Fibroblast of lung (primary cell): ENCODE data around the gene TPX2. TPM values are rescaled to one million over a fixed set of nuclear protein-coding genes. Genes with fewer than 3 reads are reported as not detected.

Experiments
- DNase-seq, 2 donors: peaks; one replicate each; pipeline versions ENCODE4 v3.0.0 to v3.0.0-alpha.2; 2010; ENCODE audit warnings: low read depth in 2 of 2
- H2AFZ ChIP-seq: 2 replicates; pipeline ENCODE4 v1.5.1; 2012; ENCODE audit warnings: low read length, control low read depth, inconsistent platforms
- H3K27ac ChIP-seq: 2 replicates; pipeline ENCODE4 v1.5.1; 2011; ENCODE audit warnings: low read length, control low read depth; ENCODE audit not compliant: insufficient read depth
- H3K27me3 ChIP-seq: 2 replicates; pipeline ENCODE4 v1.5.1; 2011; ENCODE audit warnings: mild to moderate bottlenecking, low read length; ENCODE audit not compliant: control insufficient read depth, insufficient read depth
- H3K36me3 ChIP-seq: 2 replicates; pipeline ENCODE4 v1.5.1; 2011; ENCODE audit warnings: low read length; ENCODE audit not compliant: control insufficient read depth, insufficient read depth
- H3K4me1 ChIP-seq: 2 replicates; pipeline ENCODE4 v1.5.1; 2011; ENCODE audit warnings: low read length; ENCODE audit not compliant: control insufficient read depth, insufficient read depth; ENCODE audit errors: extremely low read depth
- H3K4me2 ChIP-seq: 2 replicates; pipeline ENCODE4 v1.5.1; 2011; ENCODE audit warnings: low read length, control low read depth; ENCODE audit not compliant: insufficient read depth; ENCODE audit errors: extremely low read depth
- H3K4me3 ChIP-seq, 4 experiments: fragments of 200-600 bp in 1 of 4; sonication (generic) in 1 of 4; replicated peaks in 1 of 4; 2 replicates each; pipeline ENCODE4 v1.5.1; 2011 to 2016; ENCODE audit warnings: low read length in 4 of 4, low read depth in 3 of 4, mild to moderate bottlenecking in 3 of 4, control low read depth in 2 of 4, inconsistent platforms in 1 of 4, mixed read lengths in 1 of 4; ENCODE audit not compliant: insufficient read depth in 1 of 4; ENCODE audit errors: control extremely low read depth in 1 of 4
- H3K79me2 ChIP-seq: 2 replicates; pipeline ENCODE4 v1.5.1; 2012; ENCODE audit warnings: mild to moderate bottlenecking, low read length, inconsistent platforms; ENCODE audit not compliant: control insufficient read depth, insufficient read depth
- H3K9ac ChIP-seq: 2 replicates; pipeline ENCODE4 v1.5.1; 2011; ENCODE audit warnings: mild to moderate bottlenecking, low read length, control low read depth; ENCODE audit not compliant: insufficient read depth
- H3K9me3 ChIP-seq: 2 replicates; pipeline ENCODE4 v1.5.1; 2012; ENCODE audit warnings: low read depth, low read length; ENCODE audit not compliant: control insufficient read depth, insufficient read depth
- H4K20me1 ChIP-seq: 2 replicates; pipeline ENCODE4 v1.5.1; 2011; ENCODE audit warnings: low read length; ENCODE audit not compliant: control insufficient read depth, insufficient read depth; ENCODE audit errors: extremely low read depth
- EZH2 ChIP-seq: IDR thresholded peaks from 2 replicates; pipeline ENCODE4 v1.5.1; 2012; ENCODE audit warnings: low read length, control low read depth, mild to moderate bottlenecking; ENCODE audit errors: missing control alignments
- polyA plus RNA-seq, 2 donors: library from polyadenylated mRNA; depleted of rRNA in 1 of 2; stranded (reverse) in 1 of 2; unstranded in 1 of 2; fragments of >200 nt; gene quantifications; 2 replicates each; pipeline ENCODE4 v1.2.1, GENCODE V29; 2011 to 2012; ENCODE audit warnings: missing spikeins in 1 of 2
- total RNA-seq: library from RNA; depleted of rRNA; stranded (reverse); fragments of >200 nt; gene quantifications from 2 replicates; pipeline ENCODE4 v1.2.1, GENCODE V29; 2014
- TF ChIP-seq, protein P1 (sequence below), 2 donors: IDR thresholded peaks in 1 of 2; conservative IDR thresholded peaks in 1 of 2; 1 replicate in 1 of 2; 2 replicates in 1 of 2; pipeline ENCODE4 v1.5.1; 2011 to 2012; ENCODE audit warnings: low read length in 2 of 2, control low read depth in 1 of 2, inconsistent platforms in 1 of 2, low read depth in 1 of 2, mild to moderate bottlenecking in 1 of 2

The TPX2 gene
- total and polyA plus RNA-seq, 2 donors (not counting 1 experiment from before 2014, with no cell fraction given) = 19.9 to 21.0 TPM

- peak; percentile 79 to 96 for DNase-seq
- Histone ChIP-seq H3K9ac (peak overlapping the region; percentile 56), H2AFZ (no peak overlapping the region)
These were observed 26.4 kb upstream of the TPX2 start for GRCh38 chr20:31712564-31713311.

DNA sequence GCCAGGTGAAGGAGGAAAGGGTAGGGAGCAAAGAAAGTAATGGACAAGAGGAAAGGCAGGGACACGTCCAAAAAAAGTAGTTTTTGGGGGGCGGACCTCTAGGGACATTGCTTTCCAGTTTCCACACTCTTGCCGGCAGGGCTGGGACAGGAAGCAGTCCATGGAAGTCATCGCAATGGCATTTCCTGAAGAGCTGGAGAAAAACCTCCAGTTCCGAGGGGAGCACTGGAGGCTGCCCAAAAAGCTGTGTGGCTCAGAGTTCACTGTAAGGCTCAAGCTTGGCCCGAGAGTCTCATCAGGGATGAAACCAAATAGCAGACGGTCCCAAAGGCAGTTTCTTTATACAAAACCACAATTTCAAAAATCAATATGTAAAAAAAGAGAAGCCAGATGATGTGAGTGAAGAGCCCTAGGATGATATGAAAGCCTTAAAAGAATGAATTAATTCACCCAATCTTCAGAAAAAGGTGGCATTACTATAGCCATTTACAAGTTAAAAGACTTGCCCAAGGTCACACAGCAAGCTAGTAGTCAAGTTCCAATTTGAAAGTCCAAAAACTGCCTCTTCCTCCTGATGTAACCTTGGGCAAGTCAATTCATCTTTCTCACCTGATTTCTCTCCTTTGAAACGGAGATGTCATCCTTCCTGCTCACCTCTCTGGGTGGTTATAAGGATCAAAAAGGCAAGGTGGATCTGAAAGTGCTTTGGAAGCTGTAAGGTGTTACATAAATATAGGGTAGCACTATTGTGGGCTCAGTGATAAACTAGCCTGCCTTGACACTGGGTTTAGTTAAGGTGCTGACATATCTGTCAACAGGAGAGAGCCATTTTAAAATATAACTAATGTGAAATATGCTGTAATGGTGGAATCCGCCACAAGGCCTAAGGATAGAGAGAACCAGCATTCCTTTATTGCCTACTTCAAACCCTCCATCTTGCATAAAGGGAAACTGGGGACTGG is 25.5 kb upstream of the TPX2 start:
- H3K4me2 ChIP-seq = peak overlapping the region; percentile 82
- TF ChIP-seq EZH2 = no peak
- TF ChIP-seq, protein P1, sequence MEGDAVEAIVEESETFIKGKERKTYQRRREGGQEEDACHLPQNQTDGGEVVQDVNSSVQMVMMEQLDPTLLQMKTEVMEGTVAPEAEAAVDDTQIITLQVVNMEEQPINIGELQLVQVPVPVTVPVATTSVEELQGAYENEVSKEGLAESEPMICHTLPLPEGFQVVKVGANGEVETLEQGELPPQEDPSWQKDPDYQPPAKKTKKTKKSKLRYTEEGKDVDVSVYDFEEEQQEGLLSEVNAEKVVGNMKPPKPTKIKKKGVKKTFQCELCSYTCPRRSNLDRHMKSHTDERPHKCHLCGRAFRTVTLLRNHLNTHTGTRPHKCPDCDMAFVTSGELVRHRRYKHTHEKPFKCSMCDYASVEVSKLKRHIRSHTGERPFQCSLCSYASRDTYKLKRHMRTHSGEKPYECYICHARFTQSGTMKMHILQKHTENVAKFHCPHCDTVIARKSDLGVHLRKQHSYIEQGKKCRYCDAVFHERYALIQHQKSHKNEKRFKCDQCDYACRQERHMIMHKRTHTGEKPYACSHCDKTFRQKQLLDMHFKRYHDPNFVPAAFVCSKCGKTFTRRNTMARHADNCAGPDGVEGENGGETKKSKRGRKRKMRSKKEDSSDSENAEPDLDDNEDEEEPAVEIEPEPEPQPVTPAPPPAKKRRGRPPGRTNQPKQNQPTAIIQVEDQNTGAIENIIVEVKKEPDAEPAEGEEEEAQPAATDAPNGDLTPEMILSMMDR (conservative IDR thresholded peaks at IDR 0.05 in 1 of 2, IDR thresholded peaks at IDR 0.05 in 1 of 2; ENCODE audit: low read depth in 1 of 2, low read length in 2 of 2) = no peak
- DNase-seq = peak; percentile 91 to 93
- H3K27ac ChIP-seq = peak overlapping the region; percentile 97
- peaks cover 47% of the 10 kb centered on the region for H3K4me1 ChIP-seq
- H2AFZ ChIP-seq = no peak overlapping the region
- peak overlapping the region; percentile 7 to 42 (median 32) for H3K4me3 ChIP-seq
- peaks cover 89% of the 10 kb centered on the region for H3K79me2 ChIP-seq
- no peaks in the 10 kb centered on the region for H3K27me3 ChIP-seq
- peaks cover 11% of the 10 kb centered on the region for H3K36me3 ChIP-seq
- H4K20me1 ChIP-seq = no peaks in the 10 kb centered on the region
- peak overlapping the region; percentile 56 for H3K9ac ChIP-seq
- no peaks in the 10 kb centered on the region for H3K9me3 ChIP-seq

More at GRCh38 chr20:31712564-31713311, 26.4 kb upstream of the TPX2 start:
- H3K27ac ChIP-seq = peak overlapping the region; percentile 97
- TF ChIP-seq EZH2 = no peak
- TF ChIP-seq, protein P1 (conservative IDR thresholded peaks at IDR 0.05 in 1 of 2, IDR thresholded peaks at IDR 0.05 in 1 of 2; ENCODE audit: low read depth in 1 of 2, low read length in 2 of 2) = no peak
- no peaks in the 10 kb centered on the region for H4K20me1 ChIP-seq
- H3K27me3 ChIP-seq = no peaks in the 10 kb centered on the region
- H3K4me3 ChIP-seq = peak overlapping the region; percentile 7 to 42 (median 32)
- peaks cover 10% of the 10 kb centered on the region for H3K36me3 ChIP-seq
- H3K4me1 ChIP-seq = peaks cover 42% of the 10 kb centered on the region
- peak overlapping the region; percentile 82 for H3K4me2 ChIP-seq
- no peaks in the 10 kb centered on the region for H3K9me3 ChIP-seq
- peaks cover 90% of the 10 kb centered on the region for H3K79me2 ChIP-seq

DNA sequence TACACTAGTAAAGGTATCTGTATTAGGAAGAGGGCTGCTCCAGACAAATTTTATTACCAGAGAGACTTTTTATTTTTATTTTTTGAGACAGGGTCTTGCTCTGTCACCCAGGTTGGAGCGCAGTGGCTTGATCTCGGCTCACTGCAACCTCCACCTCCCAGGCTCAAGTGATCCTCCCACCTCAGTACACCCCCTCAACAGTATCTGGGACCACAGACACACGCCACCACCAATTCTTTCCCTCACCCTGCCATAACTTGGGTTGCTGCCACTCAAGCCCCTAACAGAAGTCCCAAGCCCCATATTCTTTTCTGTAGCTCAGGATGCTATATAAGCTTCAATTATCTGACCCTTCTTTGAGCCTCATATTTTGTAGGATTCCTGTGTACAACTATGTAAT is 23.3 kb upstream of the TPX2 start:
- Histone ChIP-seq H2AFZ (no peak overlapping the region), H3K27ac (no peak overlapping the region), H3K4me1 (peaks cover 63% of the 10 kb centered on the region), H3K4me2 (no peak overlapping the region), H4K20me1 (no peaks in the 10 kb centered on the region), H3K9ac (no peak overlapping the region), H3K27me3 (no peaks in the 10 kb centered on the region), H3K36me3 (peaks cover 25% of the 10 kb centered on the region), H3K9me3 (no peaks in the 10 kb centered on the region), H3K79me2 (peaks cover 91% of the 10 kb centered on the region), H3K4me3 (peak overlapping the region in 2 of 4 experiments; percentile 7 to 41)
- TF ChIP-seq EZH2 = no peak
- TF ChIP-seq, protein P1 (conservative IDR thresholded peaks at IDR 0.05 in 1 of 2, IDR thresholded peaks at IDR 0.05 in 1 of 2; ENCODE audit: low read depth in 1 of 2, low read length in 2 of 2) = no peak
- no peak for DNase-seq
